Measurements from ENCODE around the gene SLC8A3.
"Not testable (repeated sequence)": the region's sequence is repeated elsewhere in the genome, so short reads cannot be mapped to it uniquely, and the experiment has no call there.

SLC8A3 gene, protein sequence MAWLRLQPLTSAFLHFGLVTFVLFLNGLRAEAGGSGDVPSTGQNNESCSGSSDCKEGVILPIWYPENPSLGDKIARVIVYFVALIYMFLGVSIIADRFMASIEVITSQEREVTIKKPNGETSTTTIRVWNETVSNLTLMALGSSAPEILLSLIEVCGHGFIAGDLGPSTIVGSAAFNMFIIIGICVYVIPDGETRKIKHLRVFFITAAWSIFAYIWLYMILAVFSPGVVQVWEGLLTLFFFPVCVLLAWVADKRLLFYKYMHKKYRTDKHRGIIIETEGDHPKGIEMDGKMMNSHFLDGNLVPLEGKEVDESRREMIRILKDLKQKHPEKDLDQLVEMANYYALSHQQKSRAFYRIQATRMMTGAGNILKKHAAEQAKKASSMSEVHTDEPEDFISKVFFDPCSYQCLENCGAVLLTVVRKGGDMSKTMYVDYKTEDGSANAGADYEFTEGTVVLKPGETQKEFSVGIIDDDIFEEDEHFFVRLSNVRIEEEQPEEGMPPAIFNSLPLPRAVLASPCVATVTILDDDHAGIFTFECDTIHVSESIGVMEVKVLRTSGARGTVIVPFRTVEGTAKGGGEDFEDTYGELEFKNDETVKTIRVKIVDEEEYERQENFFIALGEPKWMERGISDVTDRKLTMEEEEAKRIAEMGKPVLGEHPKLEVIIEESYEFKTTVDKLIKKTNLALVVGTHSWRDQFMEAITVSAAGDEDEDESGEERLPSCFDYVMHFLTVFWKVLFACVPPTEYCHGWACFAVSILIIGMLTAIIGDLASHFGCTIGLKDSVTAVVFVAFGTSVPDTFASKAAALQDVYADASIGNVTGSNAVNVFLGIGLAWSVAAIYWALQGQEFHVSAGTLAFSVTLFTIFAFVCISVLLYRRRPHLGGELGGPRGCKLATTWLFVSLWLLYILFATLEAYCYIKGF

GRCh38 chr14:70188659-70189455 is at the start of gene SLC8A3:
TSS of gene SLC8A3 (minus strand) at chr14:70188951. CDS start at chr14:70168422, 20,529 bp downstream.
- no peak for DNase-seq (ENCODE audit: insufficient read length, low spot score)

GRCh38 chr14:70237710-70238109 is 49.0 kb upstream of the SLC8A3 start:
- no peak for DNase-seq (ENCODE audit: insufficient read length, low spot score)
- TF ChIP-seq POLR2A (IDR thresholded peaks at IDR 0.05; ENCODE audit: low read depth, low read length), result no peak
- no peak for FAIRE-seq

More at GRCh38 chr14:70188659-70189455, at the start of gene SLC8A3:
- no peak for TF ChIP-seq POLR2A (IDR thresholded peaks at IDR 0.05; ENCODE audit: low read depth, low read length)
- FAIRE-seq, result no peak

- DNase-seq (ENCODE audit: insufficient read length, low spot score) (no peak), FAIRE-seq (no peak)
- no peak for TF ChIP-seq POLR2A (IDR thresholded peaks at IDR 0.05; ENCODE audit: low read depth, low read length)
These were observed 45.6 kb upstream of the SLC8A3 start for GRCh38 chr14:70234066-70234950.

- not testable (repeated sequence) for DNase-seq (ENCODE audit: insufficient read length, low spot score); FAIRE-seq
These were observed 43.2 kb upstream of the SLC8A3 start for GRCh38 chr14:70231756-70232544.

GRCh38 chr14:70229877-70230640 is 41.3 kb upstream of the SLC8A3 start:
- DNase-seq (ENCODE audit: insufficient read length, low spot score); FAIRE-seq: not testable (repeated sequence)

GRCh38 chr14:70213721-70214282 is 25.1 kb upstream of the SLC8A3 start:
- DNase-seq (ENCODE audit: insufficient read length, low spot score), result no peak
- no peak for FAIRE-seq
- no peak for TF ChIP-seq POLR2A (IDR thresholded peaks at IDR 0.05; ENCODE audit: low read depth, low read length)

- no peak for DNase-seq (ENCODE audit: insufficient read length, low spot score)
- no peak for TF ChIP-seq POLR2A (IDR thresholded peaks at IDR 0.05; ENCODE audit: low read depth, low read length)
- no peak for FAIRE-seq
These were observed 24.0 kb upstream of the SLC8A3 start for GRCh38 chr14:70212752-70213151.

DNA sequence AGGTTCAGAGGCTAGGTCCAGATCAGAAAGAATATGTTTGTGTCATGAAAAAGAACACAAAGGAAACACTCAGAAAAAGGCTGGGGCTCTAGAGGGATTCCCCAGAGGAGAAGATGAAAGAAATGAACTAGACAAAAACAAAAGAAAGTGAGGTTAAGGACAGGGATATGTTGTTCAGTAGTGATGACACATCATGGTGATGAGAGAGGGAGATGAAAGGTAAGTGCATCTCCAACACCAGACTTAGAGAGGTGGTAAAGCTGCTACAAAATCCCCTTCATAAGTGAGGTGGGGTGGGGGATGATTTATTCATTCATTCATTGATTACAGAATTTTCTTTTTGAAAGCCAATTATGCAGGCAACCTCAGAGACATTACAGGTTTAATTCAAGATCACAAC is 19.6 kb upstream of the SLC8A3 start:
- no peak for TF ChIP-seq POLR2A (IDR thresholded peaks at IDR 0.05; ENCODE audit: low read depth, low read length)
- DNase-seq (ENCODE audit: insufficient read length, low spot score) (no peak), FAIRE-seq (no peak)

- no peak for DNase-seq (ENCODE audit: insufficient read length, low spot score)
- TF ChIP-seq POLR2A (IDR thresholded peaks at IDR 0.05; ENCODE audit: low read depth, low read length), result no peak
- no peak for FAIRE-seq
These were observed 14.9 kb upstream of the SLC8A3 start for GRCh38 chr14:70203686-70204085.

- FAIRE-seq, result no peak
- TF ChIP-seq POLR2A (IDR thresholded peaks at IDR 0.05; ENCODE audit: low read depth, low read length), result no peak
These were observed 13.2 kb upstream of the SLC8A3 start for GRCh38 chr14:70201994-70202393.

DNA sequence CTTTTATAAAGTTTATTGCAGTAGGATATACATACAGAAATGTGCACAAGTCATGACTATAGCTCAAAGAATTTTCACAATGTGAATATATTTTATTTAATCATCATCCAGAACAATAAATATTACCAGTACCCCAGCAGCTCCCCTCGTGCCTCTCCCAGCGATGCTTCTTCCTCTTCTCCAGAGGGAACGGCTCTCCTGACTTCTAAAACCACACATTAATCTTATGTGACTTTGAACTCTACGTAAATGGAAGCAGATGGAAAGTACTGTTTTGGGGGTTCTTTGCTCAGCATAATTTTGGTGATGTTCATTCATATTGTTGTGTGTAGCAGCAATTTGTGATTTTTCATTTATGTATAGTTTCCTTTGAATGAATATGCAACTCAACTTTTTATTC is 4.6 kb upstream of the SLC8A3 start:
- no peak for FAIRE-seq
- DNase-seq (ENCODE audit: insufficient read length, low spot score), result no peak

More at GRCh38 chr14:70201994-70202393, 13.2 kb upstream of the SLC8A3 start:
- DNase-seq (ENCODE audit: insufficient read length, low spot score), result no peak

More for the DNA sequence above, 4.6 kb upstream of the SLC8A3 start:
- no peak for TF ChIP-seq POLR2A (IDR thresholded peaks at IDR 0.05; ENCODE audit: low read depth, low read length)
